Mucosa of rectum (tissue), 2 donors: ENCODE measurements around the gene C1orf174.

Experiments used
- H3K27ac ChIP-seq, 2 donors: one replicate each; pipeline ENCODE4 v1.7.0; 2013; ENCODE audit warnings: inconsistent platforms in 2 of 2, low read depth in 2 of 2, low read length in 2 of 2
- H3K27me3 ChIP-seq, 2 donors: one replicate each; pipeline ENCODE4 v1.7.0; 2013; ENCODE audit warnings: low read length in 2 of 2; ENCODE audit not compliant: control insufficient read depth in 2 of 2, insufficient read depth in 2 of 2
- H3K36me3 ChIP-seq, 2 donors: one replicate each; pipeline ENCODE4 v1.7.0; 2013; ENCODE audit warnings: low read length in 2 of 2; ENCODE audit not compliant: control insufficient read depth in 2 of 2, insufficient read depth in 2 of 2
- H3K4me1 ChIP-seq, 2 donors: one replicate each; pipeline ENCODE4 v1.7.0; 2013; ENCODE audit warnings: low read length in 2 of 2, mild to moderate bottlenecking in 1 of 2; ENCODE audit not compliant: control insufficient read depth in 2 of 2, insufficient read depth in 2 of 2
- H3K4me3 ChIP-seq, 2 donors: one replicate each; pipeline ENCODE4 v1.7.0; 2013; ENCODE audit warnings: low read length in 2 of 2
- H3K9ac ChIP-seq, 2 donors: one replicate each; pipeline ENCODE4 v1.7.0; 2013; ENCODE audit warnings: low read length in 2 of 2, low read depth in 1 of 2, mild to moderate bottlenecking in 1 of 2
- H3K9me3 ChIP-seq, 2 donors: one replicate each; pipeline ENCODE4 v1.7.0; 2013; ENCODE audit warnings: low read length in 2 of 2; ENCODE audit not compliant: control insufficient read depth in 2 of 2
- donor health status: healthy.
- donor health status: Normal muscosa, but diverticular disease.

C1orf174 gene

GRCh38 chr1:3869751-3870301, 30.2 kb downstream of the C1orf174 start:
- Histone ChIP-seq H3K9me3 (no peaks in the 10 kb centered on the region), H3K36me3 (peaks cover 21 to 45% of the 10 kb centered on the region in 2 donors), H3K27ac (no peak overlapping the region), H3K4me3 (no peak overlapping the region), H3K9ac (no peak overlapping the region), H3K27me3 (no peaks in the 10 kb centered on the region), H3K4me1 (no peaks in the 10 kb centered on the region)

- Histone ChIP-seq H3K4me3 (no peak overlapping the region), H3K9me3 (no peaks in the 10 kb centered on the region), H3K4me1 (no peaks in the 10 kb centered on the region), H3K36me3 (peaks cover 12 to 38% of the 10 kb centered on the region in 2 donors), H3K27me3 (no peaks in the 10 kb centered on the region), H3K27ac (no peak overlapping the region), H3K9ac (no peak overlapping the region)
Measured at GRCh38 chr1:3868464-3869006, 31.5 kb downstream of the C1orf174 start.

GRCh38 chr1:3865606-3866160, 34.4 kb downstream of the C1orf174 start:
- Histone ChIP-seq H3K4me1 (no peaks in the 10 kb centered on the region), H3K27me3 (no peaks in the 10 kb centered on the region), H3K36me3 (peaks cover 9 to 28% of the 10 kb centered on the region in 2 donors), H3K9ac (no peak overlapping the region), H3K27ac (no peak overlapping the region), H3K9me3 (no peaks in the 10 kb centered on the region), H3K4me3 (no peak overlapping the region)

GRCh38 chr1:3864884-3865283, 35.2 kb downstream of the C1orf174 start:
- no peak overlapping the region for H3K4me3 ChIP-seq

GRCh38 chr1:3863231-3863935, 36.7 kb downstream of the C1orf174 start:
- Histone ChIP-seq H3K4me3 (no peak overlapping the region), H3K9ac (no peak overlapping the region), H3K4me1 (peaks cover 2 to 4% of the 10 kb centered on the region in 2 donors), H3K27ac (no peak overlapping the region), H3K36me3 (peaks cover 7 to 14% of the 10 kb centered on the region in 2 donors), H3K27me3 (no peaks in the 10 kb centered on the region), H3K9me3 (no peaks in the 10 kb centered on the region)

More at GRCh38 chr1:3864884-3865283, 35.2 kb downstream of the C1orf174 start:
- Histone ChIP-seq H3K4me1 (no peaks in the 10 kb centered on the region), H3K9ac (no peak overlapping the region), H3K27me3 (no peaks in the 10 kb centered on the region), H3K36me3 (peaks cover 9 to 21% of the 10 kb centered on the region in 2 donors), H3K27ac (no peak overlapping the region), H3K9me3 (no peaks in the 10 kb centered on the region)

GRCh38 chr1:3858231-3858981, 41.7 kb downstream of the C1orf174 start:
- H3K27me3 ChIP-seq, result no peaks in the 10 kb centered on the region
- H3K27ac ChIP-seq, result no peak overlapping the region
- peak overlapping the region in 1 of 2 donors; percentile 68 for H3K9ac ChIP-seq
- peak overlapping the region; percentile 89 to 94 for H3K4me3 ChIP-seq
- no peaks in the 10 kb centered on the region for H3K9me3 ChIP-seq
- H3K36me3 ChIP-seq, result peaks cover 0 to 3% of the 10 kb centered on the region in 2 donors
- H3K4me1 ChIP-seq, result peaks cover 14 to 18% of the 10 kb centered on the region in 2 donors

- H3K9me3 ChIP-seq, result no peaks in the 10 kb centered on the region
- H3K4me3 ChIP-seq, result peak overlapping the region; percentile 89 to 94
- peaks cover 0 to 3% of the 10 kb centered on the region in 2 donors for H3K36me3 ChIP-seq
- H3K27ac ChIP-seq, result peak overlapping the region; percentile 66 to 77
- peak overlapping the region; percentile 68 to 85 for H3K9ac ChIP-seq
- H3K4me1 ChIP-seq, result peaks cover 14 to 18% of the 10 kb centered on the region in 2 donors
- no peaks in the 10 kb centered on the region for H3K27me3 ChIP-seq
Measured at GRCh38 chr1:3857791-3858129, 42.3 kb downstream of the C1orf174 start.

GRCh38 chr1:3856923-3857790, 42.9 kb downstream of the C1orf174 start, which contains the start of the genes CEP104 and DFFB:
Gene CEP104, minus strand, starts transcription at chr1:3857211. Its CDS starts 4,804 bp downstream, at chr1:3852407.
Gene DFFB, plus strand, starts transcription at chr1:3857476. Its CDS starts 128 bp downstream, at chr1:3857604.
- Histone ChIP-seq H3K9me3 (no peaks in the 10 kb centered on the region), H3K4me3 (peak within 1 kb of the TSS; percentile 89 to 94), H3K27ac (peak within 1 kb of the TSS; percentile 66 to 77), H3K9ac (peak within 1 kb of the TSS; percentile 68 to 85), H3K4me1 (peaks cover 14 to 18% of the 10 kb centered on the region in 2 donors), H3K36me3 (peaks cover 0 to 3% of the 10 kb centered on the region in 2 donors), H3K27me3 (no peaks in the 10 kb centered on the region)
